B cell (primary cell): ENCODE measurements around the gene CFLAR.

Source experiments
- EZH2 ChIP-seq: IDR thresholded peaks from 2 replicates; pipeline ENCODE4 v1.6.1; 2012; ENCODE audit warnings: borderline replicate concordance, low read depth, mild to moderate bottlenecking, moderate library complexity, low read length; ENCODE audit not compliant: insufficient read depth, poor library complexity, severe bottlenecking
- TF ChIP-seq, protein P1 (sequence below): fragments of 200-600 bp; IDR thresholded peaks from one replicate; pipeline ENCODE4 v1.8.0; 2022; ENCODE audit warnings: antibody characterized with exemption, mild to moderate bottlenecking

DNA sequence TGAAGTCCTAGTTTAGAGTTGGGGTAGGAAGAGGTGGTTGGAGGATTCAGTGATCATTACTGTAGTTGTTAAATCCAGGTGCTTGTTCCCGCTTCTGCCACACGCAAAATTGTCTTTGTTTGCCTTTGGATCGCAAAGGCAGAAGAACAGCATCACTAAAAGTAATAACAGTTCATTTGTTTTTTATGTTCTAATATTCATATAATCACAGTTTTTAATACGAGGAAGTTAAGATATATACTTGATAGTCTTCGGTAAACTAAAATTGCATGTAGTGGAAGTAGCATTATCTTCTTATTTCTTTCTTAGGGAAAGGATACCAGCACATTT lies 43.8 kb upstream of the CFLAR start:
- TF ChIP-seq, protein P1, sequence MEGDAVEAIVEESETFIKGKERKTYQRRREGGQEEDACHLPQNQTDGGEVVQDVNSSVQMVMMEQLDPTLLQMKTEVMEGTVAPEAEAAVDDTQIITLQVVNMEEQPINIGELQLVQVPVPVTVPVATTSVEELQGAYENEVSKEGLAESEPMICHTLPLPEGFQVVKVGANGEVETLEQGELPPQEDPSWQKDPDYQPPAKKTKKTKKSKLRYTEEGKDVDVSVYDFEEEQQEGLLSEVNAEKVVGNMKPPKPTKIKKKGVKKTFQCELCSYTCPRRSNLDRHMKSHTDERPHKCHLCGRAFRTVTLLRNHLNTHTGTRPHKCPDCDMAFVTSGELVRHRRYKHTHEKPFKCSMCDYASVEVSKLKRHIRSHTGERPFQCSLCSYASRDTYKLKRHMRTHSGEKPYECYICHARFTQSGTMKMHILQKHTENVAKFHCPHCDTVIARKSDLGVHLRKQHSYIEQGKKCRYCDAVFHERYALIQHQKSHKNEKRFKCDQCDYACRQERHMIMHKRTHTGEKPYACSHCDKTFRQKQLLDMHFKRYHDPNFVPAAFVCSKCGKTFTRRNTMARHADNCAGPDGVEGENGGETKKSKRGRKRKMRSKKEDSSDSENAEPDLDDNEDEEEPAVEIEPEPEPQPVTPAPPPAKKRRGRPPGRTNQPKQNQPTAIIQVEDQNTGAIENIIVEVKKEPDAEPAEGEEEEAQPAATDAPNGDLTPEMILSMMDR: no peak
- TF ChIP-seq EZH2: no peak
